GM23338 (cell line): ENCODE measurements around the gene GRIN2C. TPM values are rescaled to one million over a fixed set of nuclear protein-coding genes. Genes with fewer than 3 reads are reported as not detected.

Experiments
- ATAC-seq: fragments of 200-7000 bp; cut with Tn5 transposase; 3 replicates; pipeline ENCODE4 v1.9.1; 2020
- DNase-seq: peaks from one replicate; pipeline ENCODE4 v3.0.0-alpha.2; 2015; ENCODE audit warnings: low spot score
- H2AFZ ChIP-seq: fragments of 200-600 bp; sonication (generic); 2 replicates; pipeline ENCODE4 v1.8.0; 2016; ENCODE audit warnings: antibody characterized with exemption, mild to moderate bottlenecking, moderate library complexity
- H3F3A ChIP-seq: fragments of 200-600 bp; sonication (generic); replicated peaks from 2 replicates; pipeline ENCODE4 v1.8.0; 2017; ENCODE audit warnings: antibody characterized with exemption, mixed run types, low read depth
- H3K27ac ChIP-seq: fragments of 200-600 bp; sonication (generic); 2 replicates; pipeline ENCODE4 v1.6.1; 2016; ENCODE audit warnings: low read depth
- H3K27me3 ChIP-seq: fragments of 200-600 bp; sonication (generic); 2 replicates; pipeline ENCODE4 v1.8.0; 2016; ENCODE audit warnings: mild to moderate bottlenecking, mixed run types, moderate library complexity; ENCODE audit not compliant: insufficient read depth
- H3K36me3 ChIP-seq: fragments of 200-600 bp; sonication (generic); 2 replicates; pipeline ENCODE4 v1.8.0; 2016; ENCODE audit warnings: mild to moderate bottlenecking; ENCODE audit not compliant: insufficient read depth
- H3K4me1 ChIP-seq: fragments of 200-600 bp; sonication (generic); 2 replicates; pipeline ENCODE4 v1.8.0; 2016; ENCODE audit warnings: mild to moderate bottlenecking, moderate library complexity; ENCODE audit not compliant: insufficient read depth
- H3K4me2 ChIP-seq: fragments of 200-600 bp; sonication (generic); 2 replicates; pipeline ENCODE4 v1.7.1; 2017; ENCODE audit warnings: mixed run types
- H3K4me3 ChIP-seq: fragments of 200-600 bp; sonication (generic); 2 replicates; pipeline ENCODE4 v1.6.1; 2016; ENCODE audit warnings: mixed run types
- H3K79me2 ChIP-seq: fragments of 200-600 bp; sonication (generic); replicated peaks from 2 replicates; pipeline ENCODE4 v1.8.0; 2017; ENCODE audit warnings: mild to moderate bottlenecking; ENCODE audit not compliant: insufficient read depth
- H3K9me2 ChIP-seq: fragments of 200-600 bp; sonication (generic); 2 replicates; pipeline ENCODE4 v1.8.0; 2017; ENCODE audit not compliant: insufficient read depth
- H4K20me1 ChIP-seq: fragments of 200-600 bp; sonication (generic); replicated peaks from 2 replicates; pipeline ENCODE4 v1.8.0; 2017; ENCODE audit warnings: mild to moderate bottlenecking; ENCODE audit not compliant: insufficient read depth
- H3K27ac Mint-ChIP-seq: 2 replicates; pipeline ENCODE4 v1.8.0; 2020; ENCODE audit warnings: inconsistent platforms, mild to moderate bottlenecking, moderate library complexity, mixed read lengths
- H3K27me3 Mint-ChIP-seq: 3 replicates; pipeline ENCODE4 v1.8.0; 2022; ENCODE audit warnings: low read depth, mild to moderate bottlenecking, moderate library complexity, mixed read lengths, inconsistent platforms; ENCODE audit not compliant: insufficient read depth, poor library complexity
- H3K36me3 Mint-ChIP-seq: 3 replicates; pipeline ENCODE4 v1.8.0; 2021; ENCODE audit warnings: low read depth, mild to moderate bottlenecking, inconsistent platforms, moderate library complexity, mixed read lengths
- H3K4me1 Mint-ChIP-seq: 3 replicates; pipeline ENCODE4 v1.8.0; 2020; ENCODE audit warnings: mild to moderate bottlenecking, inconsistent platforms, mixed read lengths
- H3K4me3 Mint-ChIP-seq: 3 replicates; pipeline ENCODE4 v1.8.0; 2021; ENCODE audit warnings: moderate library complexity, mild to moderate bottlenecking, inconsistent platforms, mixed read lengths
- H3K9me3 Mint-ChIP-seq: 3 replicates; pipeline ENCODE4 v1.8.0; 2020; ENCODE audit warnings: moderate library complexity, mild to moderate bottlenecking, inconsistent platforms, mixed read lengths
- CREB1 ChIP-seq: fragments of 250-450 bp; sonication (Bioruptor Pico); IDR thresholded peaks from 2 replicates; pipeline ENCODE4 v1.5.0; 2020; ENCODE audit warnings: low read depth, mild to moderate bottlenecking, moderate library complexity
- EZH2 ChIP-seq: fragments of 200-600 bp; sonication (generic); IDR thresholded peaks from one replicate; pipeline ENCODE4 v1.8.0; 2017; ENCODE audit warnings: antibody characterized with exemption, mild to moderate bottlenecking, low read depth; ENCODE audit not compliant: unreplicated experiment
- EZH2phosphoT487 ChIP-seq: fragments of 200-600 bp; sonication (generic); IDR thresholded peaks from one replicate; pipeline ENCODE4 v1.8.1; 2018; ENCODE audit warnings: antibody characterized with exemption; ENCODE audit not compliant: unreplicated experiment
- JUNB ChIP-seq: IDR thresholded peaks from one replicate; pipeline ENCODE4 v1.6.1; 2016; ENCODE audit warnings: antibody characterized with exemption; ENCODE audit not compliant: unreplicated experiment
- NANOG ChIP-seq: IDR thresholded peaks from 2 replicates; pipeline ENCODE4 v1.6.1; 2016; ENCODE audit warnings: antibody characterized with exemption, borderline replicate concordance
- POLR2AphosphoS5 ChIP-seq: IDR thresholded peaks from 2 replicates; pipeline ENCODE4 v1.6.1; 2016; ENCODE audit warnings: antibody characterized with exemption, low read depth
- STAT1 ChIP-seq: IDR thresholded peaks from one replicate; pipeline ENCODE4 v1.6.1; 2016; ENCODE audit warnings: antibody characterized with exemption; ENCODE audit not compliant: unreplicated experiment
- ZNF114 ChIP-seq: fragments of 250-450 bp; sonication (Bioruptor Pico); IDR thresholded peaks from 2 replicates; pipeline ENCODE4 v1.5.0; 2020; ENCODE audit warnings: mild to moderate bottlenecking, moderate library complexity
- ZNF331 ChIP-seq: fragments of 250-450 bp; sonication (Bioruptor Pico); IDR thresholded peaks from 2 replicates; pipeline ENCODE4 v1.5.0; 2020; ENCODE audit warnings: low read depth, mild to moderate bottlenecking, moderate library complexity
- polyA plus RNA-seq: library from polyadenylated mRNA; unstranded; fragments of >200 nt; fragmentation: Nextera tagmentation; extraction: Ambion mirVana; gene quantifications from 2 replicates; pipeline ENCODE4 v1.2.1, GENCODE V29; 2016
- total RNA-seq: library from RNA; depleted of rRNA; stranded (reverse); fragments of >200 nt; shearing (Covaris generic); gene quantifications from 2 replicates; pipeline ENCODE4 v1.2.3, GENCODE V29; 2014
- TF ChIP-seq, protein P1 (sequence below): IDR thresholded peaks from 2 replicates; pipeline ENCODE4 v1.6.1; 2016; ENCODE audit warnings: antibody characterized with exemption
- TF ChIP-seq, protein P2 (sequence below), 2 experiments: fragments of 200-600 bp in 1 of 2; sonication (generic) in 1 of 2; conservative IDR thresholded peaks; 2 replicates each; pipeline versions ENCODE4 v1.5.1 to v1.6.1; 2016 to 2017; ENCODE audit warnings: antibody characterized with exemption in 2 of 2, low read depth in 2 of 2, mild to moderate bottlenecking in 2 of 2, moderate library complexity in 1 of 2
- TF ChIP-seq, protein P3 (sequence below): IDR thresholded peaks from one replicate; pipeline ENCODE4 v1.6.1; 2018; ENCODE audit warnings: antibody characterized with exemption; ENCODE audit not compliant: unreplicated experiment
- TF ChIP-seq, protein P4 (sequence below): fragments of 250-450 bp; sonication (Bioruptor Pico); IDR thresholded peaks from 2 replicates; pipeline ENCODE4 v1.5.0; 2020; ENCODE audit warnings: mild to moderate bottlenecking, moderate library complexity

The GRIN2C gene
- total and polyA plus RNA-seq, 2 experiments from 2014 or later = 0.10 to 0.19 TPM

DNA sequence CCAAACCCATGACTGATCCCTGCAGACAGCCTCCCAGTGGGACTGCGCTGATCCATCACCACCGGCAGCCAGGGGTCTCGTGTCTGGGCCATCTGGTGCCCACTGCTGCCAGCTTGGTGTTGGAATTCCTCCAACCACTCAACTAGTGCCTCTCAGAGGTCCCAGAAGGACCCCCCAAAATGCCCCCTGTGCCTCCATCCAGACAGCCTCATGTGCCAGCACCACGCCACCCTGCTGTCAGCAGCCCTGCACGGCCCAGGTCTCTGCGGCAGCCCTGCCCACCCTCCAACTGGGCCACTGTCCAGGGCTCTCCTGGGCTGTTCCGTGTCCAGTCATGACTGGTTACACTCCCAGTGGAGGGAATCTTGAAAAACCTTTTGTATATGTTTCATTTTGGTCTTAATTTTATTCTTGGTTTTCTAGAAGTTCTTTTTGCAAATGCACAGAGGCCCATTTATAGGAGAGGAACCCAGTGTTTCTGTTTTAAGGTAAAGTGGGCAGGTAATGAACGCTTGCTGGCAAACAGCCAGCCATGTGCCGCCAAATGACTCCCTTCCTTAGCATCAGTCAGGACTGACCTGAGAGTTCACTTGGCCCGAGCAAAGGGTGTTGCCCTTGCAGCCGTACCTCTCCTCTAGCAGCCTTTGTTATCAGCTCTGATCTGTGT, 34.6 kb downstream of the GRIN2C start:
- no peak overlapping the region for H3K4me3 Mint-ChIP-seq
- H3K4me2 ChIP-seq = no peak overlapping the region
- H3K27me3 Mint-ChIP-seq = peaks cover 16% of the 10 kb centered on the region
- ATAC-seq (no peak), DNase-seq (no peak)
- H3K9me3 Mint-ChIP-seq = no peaks in the 10 kb centered on the region
- H3K36me3 Mint-ChIP-seq = 0 out of 3 replicates have a peak, but pooled peaks cover 3% of the 10 kb centered on the region
- H3K36me3 ChIP-seq = no peaks in the 10 kb centered on the region
- no peaks in the 10 kb centered on the region for H3K27me3 ChIP-seq
- no peaks in the 10 kb centered on the region for H3K4me1 Mint-ChIP-seq
- H4K20me1 ChIP-seq = peaks cover 13% of the 10 kb centered on the region; the same call in 1 of the 2 replicates
- TF ChIP-seq EZH2 (no peak), ZNF114 (CRISPR knock-in tag) (no peak), STAT1 (no peak), POLR2AphosphoS5 (no peak), ZNF331 (CRISPR knock-in tag) (no peak), EZH2phosphoT487 (no peak), CREB1 (CRISPR knock-in tag) (no peak), NANOG (no peak), JUNB (no peak)
- TF ChIP-seq, protein P1, sequence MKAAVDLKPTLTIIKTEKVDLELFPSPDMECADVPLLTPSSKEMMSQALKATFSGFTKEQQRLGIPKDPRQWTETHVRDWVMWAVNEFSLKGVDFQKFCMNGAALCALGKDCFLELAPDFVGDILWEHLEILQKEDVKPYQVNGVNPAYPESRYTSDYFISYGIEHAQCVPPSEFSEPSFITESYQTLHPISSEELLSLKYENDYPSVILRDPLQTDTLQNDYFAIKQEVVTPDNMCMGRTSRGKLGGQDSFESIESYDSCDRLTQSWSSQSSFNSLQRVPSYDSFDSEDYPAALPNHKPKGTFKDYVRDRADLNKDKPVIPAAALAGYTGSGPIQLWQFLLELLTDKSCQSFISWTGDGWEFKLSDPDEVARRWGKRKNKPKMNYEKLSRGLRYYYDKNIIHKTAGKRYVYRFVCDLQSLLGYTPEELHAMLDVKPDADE = no peak
- TF ChIP-seq, protein P2, sequence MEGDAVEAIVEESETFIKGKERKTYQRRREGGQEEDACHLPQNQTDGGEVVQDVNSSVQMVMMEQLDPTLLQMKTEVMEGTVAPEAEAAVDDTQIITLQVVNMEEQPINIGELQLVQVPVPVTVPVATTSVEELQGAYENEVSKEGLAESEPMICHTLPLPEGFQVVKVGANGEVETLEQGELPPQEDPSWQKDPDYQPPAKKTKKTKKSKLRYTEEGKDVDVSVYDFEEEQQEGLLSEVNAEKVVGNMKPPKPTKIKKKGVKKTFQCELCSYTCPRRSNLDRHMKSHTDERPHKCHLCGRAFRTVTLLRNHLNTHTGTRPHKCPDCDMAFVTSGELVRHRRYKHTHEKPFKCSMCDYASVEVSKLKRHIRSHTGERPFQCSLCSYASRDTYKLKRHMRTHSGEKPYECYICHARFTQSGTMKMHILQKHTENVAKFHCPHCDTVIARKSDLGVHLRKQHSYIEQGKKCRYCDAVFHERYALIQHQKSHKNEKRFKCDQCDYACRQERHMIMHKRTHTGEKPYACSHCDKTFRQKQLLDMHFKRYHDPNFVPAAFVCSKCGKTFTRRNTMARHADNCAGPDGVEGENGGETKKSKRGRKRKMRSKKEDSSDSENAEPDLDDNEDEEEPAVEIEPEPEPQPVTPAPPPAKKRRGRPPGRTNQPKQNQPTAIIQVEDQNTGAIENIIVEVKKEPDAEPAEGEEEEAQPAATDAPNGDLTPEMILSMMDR (conservative IDR thresholded peaks at IDR 0.05; ENCODE audit: low read depth in 2 of 2) = no peak
- TF ChIP-seq, protein P3, sequence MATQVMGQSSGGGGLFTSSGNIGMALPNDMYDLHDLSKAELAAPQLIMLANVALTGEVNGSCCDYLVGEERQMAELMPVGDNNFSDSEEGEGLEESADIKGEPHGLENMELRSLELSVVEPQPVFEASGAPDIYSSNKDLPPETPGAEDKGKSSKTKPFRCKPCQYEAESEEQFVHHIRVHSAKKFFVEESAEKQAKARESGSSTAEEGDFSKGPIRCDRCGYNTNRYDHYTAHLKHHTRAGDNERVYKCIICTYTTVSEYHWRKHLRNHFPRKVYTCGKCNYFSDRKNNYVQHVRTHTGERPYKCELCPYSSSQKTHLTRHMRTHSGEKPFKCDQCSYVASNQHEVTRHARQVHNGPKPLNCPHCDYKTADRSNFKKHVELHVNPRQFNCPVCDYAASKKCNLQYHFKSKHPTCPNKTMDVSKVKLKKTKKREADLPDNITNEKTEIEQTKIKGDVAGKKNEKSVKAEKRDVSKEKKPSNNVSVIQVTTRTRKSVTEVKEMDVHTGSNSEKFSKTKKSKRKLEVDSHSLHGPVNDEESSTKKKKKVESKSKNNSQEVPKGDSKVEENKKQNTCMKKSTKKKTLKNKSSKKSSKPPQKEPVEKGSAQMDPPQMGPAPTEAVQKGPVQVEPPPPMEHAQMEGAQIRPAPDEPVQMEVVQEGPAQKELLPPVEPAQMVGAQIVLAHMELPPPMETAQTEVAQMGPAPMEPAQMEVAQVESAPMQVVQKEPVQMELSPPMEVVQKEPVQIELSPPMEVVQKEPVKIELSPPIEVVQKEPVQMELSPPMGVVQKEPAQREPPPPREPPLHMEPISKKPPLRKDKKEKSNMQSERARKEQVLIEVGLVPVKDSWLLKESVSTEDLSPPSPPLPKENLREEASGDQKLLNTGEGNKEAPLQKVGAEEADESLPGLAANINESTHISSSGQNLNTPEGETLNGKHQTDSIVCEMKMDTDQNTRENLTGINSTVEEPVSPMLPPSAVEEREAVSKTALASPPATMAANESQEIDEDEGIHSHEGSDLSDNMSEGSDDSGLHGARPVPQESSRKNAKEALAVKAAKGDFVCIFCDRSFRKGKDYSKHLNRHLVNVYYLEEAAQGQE = no peak
- TF ChIP-seq, protein P4, sequence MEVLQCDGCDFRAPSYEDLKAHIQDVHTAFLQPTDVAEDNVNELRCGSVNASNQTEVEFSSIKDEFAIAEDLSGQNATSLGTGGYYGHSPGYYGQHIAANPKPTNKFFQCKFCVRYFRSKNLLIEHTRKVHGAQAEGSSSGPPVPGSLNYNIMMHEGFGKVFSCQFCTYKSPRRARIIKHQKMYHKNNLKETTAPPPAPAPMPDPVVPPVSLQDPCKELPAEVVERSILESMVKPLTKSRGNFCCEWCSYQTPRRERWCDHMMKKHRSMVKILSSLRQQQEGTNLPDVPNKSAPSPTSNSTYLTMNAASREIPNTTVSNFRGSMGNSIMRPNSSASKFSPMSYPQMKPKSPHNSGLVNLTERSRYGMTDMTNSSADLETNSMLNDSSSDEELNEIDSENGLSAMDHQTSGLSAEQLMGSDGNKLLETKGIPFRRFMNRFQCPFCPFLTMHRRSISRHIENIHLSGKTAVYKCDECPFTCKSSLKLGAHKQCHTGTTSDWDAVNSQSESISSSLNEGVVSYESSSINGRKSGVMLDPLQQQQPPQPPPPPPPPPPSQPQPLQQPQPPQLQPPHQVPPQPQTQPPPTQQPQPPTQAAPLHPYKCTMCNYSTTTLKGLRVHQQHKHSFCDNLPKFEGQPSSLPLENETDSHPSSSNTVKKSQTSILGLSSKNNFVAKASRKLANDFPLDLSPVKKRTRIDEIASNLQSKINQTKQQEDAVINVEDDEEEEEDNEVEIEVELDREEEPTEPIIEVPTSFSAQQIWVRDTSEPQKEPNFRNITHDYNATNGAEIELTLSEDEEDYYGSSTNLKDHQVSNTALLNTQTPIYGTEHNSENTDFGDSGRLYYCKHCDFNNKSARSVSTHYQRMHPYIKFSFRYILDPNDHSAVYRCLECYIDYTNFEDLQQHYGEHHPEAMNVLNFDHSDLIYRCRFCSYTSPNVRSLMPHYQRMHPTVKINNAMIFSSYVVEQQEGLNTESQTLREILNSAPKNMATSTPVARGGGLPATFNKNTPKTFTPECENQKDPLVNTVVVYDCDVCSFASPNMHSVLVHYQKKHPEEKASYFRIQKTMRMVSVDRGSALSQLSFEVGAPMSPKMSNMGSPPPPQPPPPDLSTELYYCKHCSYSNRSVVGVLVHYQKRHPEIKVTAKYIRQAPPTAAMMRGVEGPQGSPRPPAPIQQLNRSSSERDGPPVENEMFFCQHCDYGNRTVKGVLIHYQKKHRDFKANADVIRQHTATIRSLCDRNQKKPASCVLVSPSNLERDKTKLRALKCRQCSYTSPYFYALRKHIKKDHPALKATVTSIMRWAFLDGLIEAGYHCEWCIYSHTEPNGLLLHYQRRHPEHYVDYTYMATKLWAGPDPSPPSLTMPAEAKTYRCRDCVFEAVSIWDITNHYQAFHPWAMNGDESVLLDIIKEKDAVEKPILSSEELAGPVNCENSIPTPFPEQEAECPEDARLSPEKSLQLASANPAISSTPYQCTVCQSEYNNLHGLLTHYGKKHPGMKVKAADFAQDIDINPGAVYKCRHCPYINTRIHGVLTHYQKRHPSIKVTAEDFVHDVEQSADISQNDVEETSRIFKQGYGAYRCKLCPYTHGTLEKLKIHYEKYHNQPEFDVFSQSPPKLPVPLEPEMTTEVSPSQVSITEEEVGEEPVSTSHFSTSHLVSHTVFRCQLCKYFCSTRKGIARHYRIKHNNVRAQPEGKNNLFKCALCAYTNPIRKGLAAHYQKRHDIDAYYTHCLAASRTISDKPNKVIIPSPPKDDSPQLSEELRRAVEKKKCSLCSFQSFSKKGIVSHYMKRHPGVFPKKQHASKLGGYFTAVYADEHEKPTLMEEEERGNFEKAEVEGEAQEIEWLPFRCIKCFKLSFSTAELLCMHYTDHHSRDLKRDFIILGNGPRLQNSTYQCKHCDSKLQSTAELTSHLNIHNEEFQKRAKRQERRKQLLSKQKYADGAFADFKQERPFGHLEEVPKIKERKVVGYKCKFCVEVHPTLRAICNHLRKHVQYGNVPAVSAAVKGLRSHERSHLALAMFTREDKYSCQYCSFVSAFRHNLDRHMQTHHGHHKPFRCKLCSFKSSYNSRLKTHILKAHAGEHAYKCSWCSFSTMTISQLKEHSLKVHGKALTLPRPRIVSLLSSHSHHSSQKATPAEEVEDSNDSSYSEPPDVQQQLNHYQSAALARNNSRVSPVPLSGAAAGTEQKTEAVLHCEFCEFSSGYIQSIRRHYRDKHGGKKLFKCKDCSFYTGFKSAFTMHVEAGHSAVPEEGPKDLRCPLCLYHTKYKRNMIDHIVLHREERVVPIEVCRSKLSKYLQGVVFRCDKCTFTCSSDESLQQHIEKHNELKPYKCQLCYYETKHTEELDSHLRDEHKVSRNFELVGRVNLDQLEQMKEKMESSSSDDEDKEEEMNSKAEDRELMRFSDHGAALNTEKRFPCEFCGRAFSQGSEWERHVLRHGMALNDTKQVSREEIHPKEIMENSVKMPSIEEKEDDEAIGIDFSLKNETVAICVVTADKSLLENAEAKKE (CRISPR knock-in tag) = no peak
- H3K27ac ChIP-seq = no peak overlapping the region
- H3K27ac Mint-ChIP-seq = no peak overlapping the region
- H3K79me2 ChIP-seq = no peaks in the 10 kb centered on the region
- H3K4me3 ChIP-seq = no peak overlapping the region
- H3K4me1 ChIP-seq = no peaks in the 10 kb centered on the region
- H3F3A ChIP-seq = no peaks in the 10 kb centered on the region
- no peak overlapping the region for H2AFZ ChIP-seq
- no peaks in the 10 kb centered on the region for H3K9me2 ChIP-seq
